HepG2 (cell line): ENCODE measurements around the gene C20orf96. TPM values are rescaled to one million over a fixed set of nuclear protein-coding genes. Genes with fewer than 3 reads are reported as not detected.

Experiments
- AGO1 ChIP-seq: fragments of 200-400 bp; formaldehyde crosslinking; IDR thresholded peaks from 2 replicates; pipeline ENCODE4 v1.6.1; 2017; ENCODE audit warnings: mild to moderate bottlenecking, low read depth, low read length, moderate library complexity; ENCODE audit not compliant: poor library complexity, severe bottlenecking
- ATF7-NPFF ChIP-seq: sonication (generic); formaldehyde crosslinking; IDR thresholded peaks from 2 replicates; pipeline ENCODE4 v1.8.1; 2023; ENCODE audit warnings: mild to moderate bottlenecking, low read depth, missing genetic modification reagents, moderate library complexity
- BATF2 ChIP-seq: sonication (generic); formaldehyde crosslinking; IDR thresholded peaks from 2 replicates; pipeline ENCODE4 v1.8.0; 2022; ENCODE audit warnings: mild to moderate bottlenecking, missing genetic modification reagents, moderate library complexity
- CERS6 ChIP-seq: sonication (generic); formaldehyde crosslinking; IDR thresholded peaks from 2 replicates; pipeline ENCODE4 v1.5.0; 2020; ENCODE audit warnings: missing genetic modification reagents
- FOXA1 ChIP-seq, 2 experiments: fragments of 450-650 bp in 1 of 2; sonication (generic) in 1 of 2; formaldehyde crosslinking in 1 of 2; IDR thresholded peaks; 2 replicates each; pipeline versions ENCODE4 v1.4.0 to v1.6.1; 2016 to 2020; ENCODE audit warnings: missing genetic modification reagents in 1 of 2
- GATA4 ChIP-seq: sonication (generic); IDR thresholded peaks from 2 replicates; pipeline ENCODE4 v1.6.1; 2016; ENCODE audit warnings: antibody characterized with exemption, low read depth, borderline replicate concordance
- IRF2 ChIP-seq: IDR thresholded peaks from 2 replicates; pipeline ENCODE4 v1.6.1; 2018; ENCODE audit warnings: missing genetic modification reagents, missing compliant biosample characterization
- NFE2L2 ChIP-seq: fragments of 150-350 bp; IDR thresholded peaks from 2 replicates; pipeline ENCODE4 v1.6.1; 2014; ENCODE audit warnings: low read length
- RELA ChIP-seq: sonication (generic); formaldehyde crosslinking; IDR thresholded peaks from 2 replicates; pipeline ENCODE4 v1.4.0; 2020; ENCODE audit warnings: missing genetic modification reagents
- RFXAP ChIP-seq: sonication (generic); formaldehyde crosslinking; IDR thresholded peaks from 2 replicates; pipeline ENCODE4 v1.4.0; 2020; ENCODE audit warnings: missing genetic modification reagents, borderline replicate concordance
- RORA ChIP-seq: sonication (generic); formaldehyde crosslinking; IDR thresholded peaks from 2 replicates; pipeline ENCODE4 v1.5.0; 2020; ENCODE audit warnings: mild to moderate bottlenecking, missing genetic modification reagents, moderate library complexity
- SALL1 ChIP-seq: sonication (generic); formaldehyde crosslinking; IDR thresholded peaks from 2 replicates; pipeline ENCODE4 v1.8.0; 2022; ENCODE audit warnings: mild to moderate bottlenecking, missing genetic modification reagents
- SNAPC5 ChIP-seq: sonication (generic); formaldehyde crosslinking; IDR thresholded peaks from 2 replicates; pipeline ENCODE4 v1.8.1; 2023; ENCODE audit warnings: mild to moderate bottlenecking, missing genetic modification reagents, borderline replicate concordance
- WIZ ChIP-seq: sonication (generic); formaldehyde crosslinking; IDR thresholded peaks from 2 replicates; pipeline ENCODE4 v1.5.1; 2020; ENCODE audit warnings: mild to moderate bottlenecking, missing genetic modification reagents
- ZKSCAN5 ChIP-seq: sonication (generic); formaldehyde crosslinking; IDR thresholded peaks from 2 replicates; pipeline ENCODE4 v1.5.1; 2020; ENCODE audit warnings: mild to moderate bottlenecking, missing genetic modification reagents
- ZNF232 ChIP-seq: sonication (generic); formaldehyde crosslinking; IDR thresholded peaks from 2 replicates; pipeline ENCODE4 v1.4.0; 2020; ENCODE audit warnings: missing genetic modification reagents, borderline replicate concordance
- ZNF317 ChIP-seq: sonication (generic); formaldehyde crosslinking; IDR thresholded peaks from 2 replicates; pipeline ENCODE4 v1.5.0; 2020; ENCODE audit warnings: mild to moderate bottlenecking, missing genetic modification reagents
- ZNF362 ChIP-seq: sonication (generic); formaldehyde crosslinking; IDR thresholded peaks from 2 replicates; pipeline ENCODE4 v1.4.0; 2020; ENCODE audit warnings: missing genetic modification reagents, mild to moderate bottlenecking, borderline replicate concordance
- ZNF772 ChIP-seq: sonication (generic); formaldehyde crosslinking; IDR thresholded peaks from 2 replicates; pipeline ENCODE4 v1.5.0; 2020; ENCODE audit warnings: mild to moderate bottlenecking, missing genetic modification reagents
- polyA plus RNA-seq, 8 experiments: library from polyadenylated mRNA; depleted of rRNA in 3 of 8; stranded (reverse) in 7 of 8; unstranded in 1 of 8; fragments of >200 nt; fragmentation: Illumina TruSeq in 4 of 8; extraction: Trizol in 4 of 8; gene quantifications; 2 replicates each; pipeline versions ENCODE4 v1.2.1 to v1.2.3, GENCODE V29; 2011 to 2016; ENCODE audit warnings: low read depth in 4 of 8, missing spikeins in 1 of 8, mixed read lengths in 1 of 8; ENCODE audit not compliant: insufficient read depth in 1 of 8
- total RNA-seq, 5 experiments: library from RNA; depleted of rRNA; stranded (reverse); fragments of >200 nt; fragmentation: Illumina TruSeq; extraction: Trizol; gene quantifications; 2 replicates each; pipeline ENCODE4 v1.2.3, GENCODE V29; 2016; ENCODE audit warnings: low read depth in 1 of 5
- TF ChIP-seq, protein P1 (sequence below): sonication (generic); formaldehyde crosslinking; IDR thresholded peaks from 2 replicates; pipeline ENCODE4 v1.4.0; 2020; ENCODE audit warnings: mild to moderate bottlenecking, missing genetic modification reagents, borderline replicate concordance
- TF ChIP-seq, protein P2 (sequence below): sonication (generic); formaldehyde crosslinking; IDR thresholded peaks from 2 replicates; pipeline ENCODE4 v1.5.0; 2020; ENCODE audit warnings: mild to moderate bottlenecking, missing genetic modification reagents

The C20orf96 gene
- total and polyA plus RNA-seq, 2 of the 13 experiments (the other 11 are each of a cell fraction or from before 2014, with no cell fraction given): 3.8 to 20.6 TPM

GRCh38 chr20:330233-331149 lies 39.9 kb upstream of the C20orf96 start (continued):
- TF ChIP-seq BATF2 (no peak), CERS6 (no peak), IRF2 (CRISPR knock-in tag) (no peak; the same call in none of the 2 replicates), RFXAP (no peak), ZNF362 (CRISPR knock-in tag) (peak; percentile 63; the same call in 1 of the 2 replicates), ZKSCAN5 (no peak), GATA4 (no peak), AGO1 (no peak), SALL1 (CRISPR knock-in tag) (peak; percentile 57; the same call in 1 of the 2 replicates), RORA (no peak), ZNF232 (CRISPR knock-in tag) (0 out of 2 replicates have a peak, but pooled peaks have one; percentile 31), NFE2L2 (no peak; the same call in 1 of the 2 replicates), WIZ (CRISPR knock-in tag) (no peak), ZNF317 (CRISPR knock-in tag) (no peak), SNAPC5 (CRISPR knock-in tag) (no peak; the same call in 1 of the 2 replicates), FOXA1 (IDR thresholded peaks at IDR 0.05) (no peak), FOXA1 (CRISPR knock-in tag; IDR thresholded peaks at IDR 0.05) (no peak), RELA (CRISPR knock-in tag) (no peak), ZNF772 (no peak), ATF7-NPFF (CRISPR knock-in tag) (no peak)
- TF ChIP-seq, protein P1, sequence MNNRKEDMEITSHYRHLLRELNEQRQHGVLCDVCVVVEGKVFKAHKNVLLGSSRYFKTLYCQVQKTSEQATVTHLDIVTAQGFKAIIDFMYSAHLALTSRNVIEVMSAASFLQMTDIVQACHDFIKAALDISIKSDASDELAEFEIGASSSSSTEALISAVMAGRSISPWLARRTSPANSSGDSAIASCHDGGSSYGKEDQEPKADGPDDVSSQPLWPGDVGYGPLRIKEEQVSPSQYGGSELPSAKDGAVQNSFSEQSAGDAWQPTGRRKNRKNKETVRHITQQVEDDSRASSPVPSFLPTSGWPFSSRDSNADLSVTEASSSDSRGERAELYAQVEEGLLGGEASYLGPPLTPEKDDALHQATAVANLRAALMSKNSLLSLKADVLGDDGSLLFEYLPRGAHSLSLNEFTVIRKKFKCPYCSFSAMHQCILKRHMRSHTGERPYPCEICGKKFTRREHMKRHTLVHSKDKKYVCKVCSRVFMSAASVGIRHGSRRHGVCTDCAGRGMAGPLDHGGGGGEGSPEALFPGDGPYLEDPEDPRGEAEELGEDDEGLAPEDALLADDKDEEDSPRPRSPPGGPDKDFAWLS (CRISPR knock-in tag): no peak
- TF ChIP-seq, protein P2, sequence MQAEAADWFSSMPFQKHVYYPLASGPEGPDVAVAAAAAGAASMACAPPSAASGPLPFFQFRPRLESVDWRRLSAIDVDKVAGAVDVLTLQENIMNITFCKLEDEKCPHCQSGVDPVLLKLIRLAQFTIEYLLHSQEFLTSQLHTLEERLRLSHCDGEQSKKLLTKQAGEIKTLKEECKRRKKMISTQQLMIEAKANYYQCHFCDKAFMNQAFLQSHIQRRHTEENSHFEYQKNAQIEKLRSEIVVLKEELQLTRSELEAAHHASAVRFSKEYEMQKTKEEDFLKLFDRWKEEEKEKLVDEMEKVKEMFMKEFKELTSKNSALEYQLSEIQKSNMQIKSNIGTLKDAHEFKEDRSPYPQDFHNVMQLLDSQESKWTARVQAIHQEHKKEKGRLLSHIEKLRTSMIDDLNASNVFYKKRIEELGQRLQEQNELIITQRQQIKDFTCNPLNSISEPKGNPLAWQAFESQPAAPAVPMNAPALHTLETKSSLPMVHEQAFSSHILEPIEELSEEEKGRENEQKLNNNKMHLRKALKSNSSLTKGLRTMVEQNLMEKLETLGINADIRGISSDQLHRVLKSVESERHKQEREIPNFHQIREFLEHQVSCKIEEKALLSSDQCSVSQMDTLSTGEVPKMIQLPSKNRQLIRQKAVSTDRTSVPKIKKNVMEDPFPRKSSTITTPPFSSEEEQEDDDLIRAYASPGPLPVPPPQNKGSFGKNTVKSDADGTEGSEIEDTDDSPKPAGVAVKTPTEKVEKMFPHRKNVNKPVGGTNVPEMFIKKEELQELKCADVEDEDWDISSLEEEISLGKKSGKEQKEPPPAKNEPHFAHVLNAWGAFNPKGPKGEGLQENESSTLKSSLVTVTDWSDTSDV (CRISPR knock-in tag): no peak
